SH-SY5Y (cell line): ENCODE results near the gene DHCR24.

Experiments
- GATA2 ChIP-seq: IDR thresholded peaks from 2 replicates; pipeline ENCODE4 v1.6.1; 2011; ENCODE audit warnings: mild to moderate bottlenecking, low read depth, low read length
- GATA3 ChIP-seq: IDR thresholded peaks from 2 replicates; pipeline ENCODE4 v1.6.1; 2011; ENCODE audit warnings: low read depth, mild to moderate bottlenecking, low read length, moderate library complexity

The DHCR24 gene

GRCh38 chr1:54813485-54814125 is 73.4 kb downstream of the DHCR24 start:
- no peak for TF ChIP-seq GATA3
- no peak for TF ChIP-seq GATA2

GRCh38 chr1:54812801-54813484 is 74.1 kb downstream of the DHCR24 start:
- TF ChIP-seq GATA2 (no peak), GATA3 (no peak)

GRCh38 chr1:54811739-54812655 is 75.0 kb downstream of the DHCR24 start:
- no peak for TF ChIP-seq GATA2
- no peak for TF ChIP-seq GATA3

GRCh38 chr1:54811066-54811465 is 75.9 kb downstream of the DHCR24 start:
- no peak for TF ChIP-seq GATA3
- TF ChIP-seq GATA2, result no peak

GRCh38 chr1:54810153-54810942 is 76.6 kb downstream of the DHCR24 start:
- no peak for TF ChIP-seq GATA3
- no peak for TF ChIP-seq GATA2

GRCh38 chr1:54809496-54810074 is 77.4 kb downstream of the DHCR24 start:
- TF ChIP-seq GATA2 (no peak), GATA3 (no peak)

- TF ChIP-seq GATA3 (no peak), GATA2 (no peak)
Observed at GRCh38 chr1:54808443-54809207, 78.4 kb downstream of the DHCR24 start.

GRCh38 chr1:54807756-54808155 is 79.2 kb downstream of the DHCR24 start:
- no peak for TF ChIP-seq GATA3
- TF ChIP-seq GATA2, result no peak

GRCh38 chr1:54806931-54807611 is 79.9 kb downstream of the DHCR24 start:
- TF ChIP-seq GATA2, result no peak

GRCh38 chr1:54805981-54806381 is 81.0 kb downstream of the DHCR24 start:
- TF ChIP-seq GATA2, result no peak
- TF ChIP-seq GATA3, result no peak

- no peak for TF ChIP-seq GATA3
- TF ChIP-seq GATA2, result no peak
Observed at GRCh38 chr1:54805466-54805865, 81.5 kb downstream of the DHCR24 start.

GRCh38 chr1:54804471-54805132 is 82.4 kb downstream of the DHCR24 start:
- TF ChIP-seq GATA3, result no peak
- TF ChIP-seq GATA2, result no peak
